GM12878 (cell line): ENCODE data around the gene APOBEC2. TPM values are rescaled to one million over a fixed set of nuclear protein-coding genes. Genes with fewer than 3 reads are reported as not detected.

ENCODE experiments used
- BACH1 ChIP-seq: fragments of 450-650 bp; IDR thresholded peaks from 2 replicates; pipeline ENCODE4 v1.6.1; 2017; ENCODE audit warnings: mild to moderate bottlenecking, borderline replicate concordance
- BHLHE40 ChIP-seq, 2 experiments: fragments of 450-650 bp in 1 of 2; IDR thresholded peaks; 2 replicates each; pipeline ENCODE4 v1.6.1; 2011 to 2017; ENCODE audit warnings: low read depth in 2 of 2, borderline replicate concordance in 1 of 2, improper control_type of control experiment in 1 of 2, low read length in 1 of 2, mild to moderate bottlenecking in 1 of 2
- EGR1 ChIP-seq, 2 experiments: IDR thresholded peaks; 1 replicate in 1 of 2; 2 replicates in 1 of 2; pipeline ENCODE4 v1.6.1; 2011 to 2012; ENCODE audit warnings: low read depth in 2 of 2, low read length in 2 of 2, borderline replicate concordance in 1 of 2, mild to moderate bottlenecking in 1 of 2, moderate library complexity in 1 of 2
- EP300 ChIP-seq, 2 experiments: fragments of 150-350 bp in 1 of 2; IDR thresholded peaks; 2 replicates each; pipeline ENCODE4 v1.6.1; 2011 to 2012; ENCODE audit warnings: low read depth in 2 of 2, low read length in 2 of 2, borderline replicate concordance in 1 of 2, improper control_type of control experiment in 1 of 2, inconsistent platforms in 1 of 2; ENCODE audit not compliant: control insufficient read depth in 1 of 2
- KDM1A ChIP-seq: fragments of 200-600 bp; sonication (generic); IDR thresholded peaks from 2 replicates; pipeline ENCODE4 v1.6.1; 2016; ENCODE audit warnings: borderline replicate concordance
- MAX ChIP-seq: IDR thresholded peaks from 2 replicates; pipeline ENCODE4 v1.6.1; 2012; ENCODE audit warnings: low read depth, low read length, improper control_type of control experiment
- RB1 ChIP-seq: fragments of 450-650 bp; formaldehyde crosslinking; IDR thresholded peaks from 2 replicates; pipeline ENCODE4 v1.6.1; 2017; ENCODE audit warnings: mild to moderate bottlenecking, borderline replicate concordance
- SKIL ChIP-seq: fragments of 450-650 bp; IDR thresholded peaks from 2 replicates; pipeline ENCODE4 v1.6.1; 2017; ENCODE audit warnings: mild to moderate bottlenecking, low read depth, inconsistent platforms; ENCODE audit not compliant: poor library complexity, severe bottlenecking
- SREBF1 ChIP-seq: IDR thresholded peaks from 2 replicates; pipeline ENCODE4 v1.6.1; 2012; ENCODE audit warnings: mild to moderate bottlenecking, low read length
- SUZ12 ChIP-seq: fragments of 200-600 bp; sonication (generic); IDR thresholded peaks from one replicate; pipeline ENCODE4 v1.6.1; 2018; ENCODE audit warnings: antibody characterized with exemption, mild to moderate bottlenecking; ENCODE audit not compliant: unreplicated experiment
- TAF1 ChIP-seq: IDR thresholded peaks from 2 replicates; pipeline ENCODE4 v1.6.1; 2011; ENCODE audit warnings: mild to moderate bottlenecking, low read depth, low read length, borderline replicate concordance
- YY1 ChIP-seq: IDR thresholded peaks from 2 replicates; pipeline ENCODE4 v1.6.1; 2011; ENCODE audit warnings: low read depth, mild to moderate bottlenecking, low read length
- ZNF384 ChIP-seq: IDR thresholded peaks from 2 replicates; pipeline ENCODE4 v1.6.1; 2012; ENCODE audit warnings: low read depth, mild to moderate bottlenecking, low read length, improper control_type of control experiment, borderline replicate concordance
- polyA plus RNA-seq, 11 experiments: library from polyadenylated mRNA; depleted of rRNA in 4 of 11; unstranded in 6 of 11; stranded (reverse) in 5 of 11; fragments of >200 nt; fragmentation: Nextera tagmentation in 4 of 11; fragmentation: Illumina TruSeq in 1 of 11; extraction: Ambion mirVana in 4 of 11; extraction: Trizol in 1 of 11; gene quantifications; 1 replicate in 1 of 11; 2 replicates in 10 of 11; pipeline versions ENCODE4 v1.2.1 to v1.2.3, GENCODE V29; 2011 to 2016; ENCODE audit warnings: inconsistent platforms in 2 of 11, missing spikeins in 2 of 11, low read depth in 1 of 11
- total RNA-seq, 4 experiments: library from RNA; depleted of rRNA in 3 of 4; stranded (reverse); fragments of >200 nt in 3 of 4; fragmentation: Illumina TruSeq in 1 of 4; extraction: Trizol in 1 of 4; gene quantifications; 2 replicates each; pipeline versions ENCODE4 v1.2.1 to v1.2.3, GENCODE V29; 2013 to 2021
- TF ChIP-seq, protein P1 (sequence below): IDR thresholded peaks from 2 replicates; pipeline ENCODE4 v1.6.1; 2012; ENCODE audit warnings: improper control_type of control experiment, low read depth, low read length; ENCODE audit not compliant: insufficient replicate concordance
- TF ChIP-seq, protein P2 (sequence below), 3 experiments: IDR thresholded peaks in 2 of 3; conservative IDR thresholded peaks in 1 of 3; 2 replicates each; pipeline ENCODE4 v1.5.1; 2011; ENCODE audit warnings: low read depth in 3 of 3, low read length in 3 of 3, mild to moderate bottlenecking in 3 of 3, control low read depth in 2 of 3, moderate library complexity in 2 of 3, inconsistent platforms in 1 of 3, mixed read lengths in 1 of 3; ENCODE audit not compliant: control insufficient read depth in 2 of 3, insufficient read depth in 1 of 3; ENCODE audit errors: extremely low read depth in 1 of 3
- TF ChIP-seq, protein P3 (sequence below): fragments of 150-350 bp; IDR thresholded peaks from 2 replicates; pipeline ENCODE4 v1.6.1; 2014; ENCODE audit warnings: mild to moderate bottlenecking, low read depth, low read length

Gene APOBEC2
- total and polyA plus RNA-seq, 10 of the 15 experiments (the other 5 are each of a cell fraction or from before 2014, with no cell fraction given) = 0.11 to 1.4 (median 0.87) TPM; not detected in 6

DNA sequence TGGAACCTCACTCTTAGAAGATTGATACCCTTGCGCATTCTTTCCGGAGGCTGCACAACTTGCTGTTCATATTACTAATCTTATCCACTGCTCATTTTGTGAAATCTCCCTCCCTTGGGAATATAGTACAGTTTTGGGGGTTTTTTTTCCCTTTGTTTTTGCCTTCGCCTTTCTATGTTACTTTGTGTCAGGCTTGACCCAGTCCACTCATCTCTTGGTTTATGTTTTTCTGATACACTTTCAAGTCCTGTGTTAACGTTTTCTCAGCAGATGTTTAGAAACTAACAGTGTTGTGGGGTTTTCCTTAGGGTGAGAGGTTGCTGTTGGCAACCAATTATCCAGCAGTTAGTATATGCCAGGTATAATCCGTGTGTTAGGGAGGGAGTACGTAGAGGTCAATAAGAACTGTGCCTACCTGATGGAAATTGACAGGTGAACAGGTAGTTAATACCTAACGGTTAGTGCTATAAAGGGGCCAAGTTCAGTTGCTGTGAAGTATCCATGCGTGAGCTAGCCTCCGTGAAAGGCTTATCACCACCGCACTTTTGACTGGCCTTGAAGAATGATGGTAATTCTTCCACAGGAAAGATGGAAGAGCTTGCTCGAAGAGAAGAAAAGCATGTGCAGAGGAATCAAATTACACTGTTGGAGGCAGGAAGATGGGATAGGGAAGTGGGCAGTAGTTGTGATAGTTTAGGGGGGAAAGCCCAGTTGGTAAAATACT, 21.1 kb downstream of the APOBEC2 start (continued):
- TF ChIP-seq EGR1 (IDR thresholded peaks at IDR 0.05; ENCODE audit: borderline replicate concordance in 1 of 2, low read depth in 2 of 2, low read length in 2 of 2) = no peak
- TF ChIP-seq, protein P1, sequence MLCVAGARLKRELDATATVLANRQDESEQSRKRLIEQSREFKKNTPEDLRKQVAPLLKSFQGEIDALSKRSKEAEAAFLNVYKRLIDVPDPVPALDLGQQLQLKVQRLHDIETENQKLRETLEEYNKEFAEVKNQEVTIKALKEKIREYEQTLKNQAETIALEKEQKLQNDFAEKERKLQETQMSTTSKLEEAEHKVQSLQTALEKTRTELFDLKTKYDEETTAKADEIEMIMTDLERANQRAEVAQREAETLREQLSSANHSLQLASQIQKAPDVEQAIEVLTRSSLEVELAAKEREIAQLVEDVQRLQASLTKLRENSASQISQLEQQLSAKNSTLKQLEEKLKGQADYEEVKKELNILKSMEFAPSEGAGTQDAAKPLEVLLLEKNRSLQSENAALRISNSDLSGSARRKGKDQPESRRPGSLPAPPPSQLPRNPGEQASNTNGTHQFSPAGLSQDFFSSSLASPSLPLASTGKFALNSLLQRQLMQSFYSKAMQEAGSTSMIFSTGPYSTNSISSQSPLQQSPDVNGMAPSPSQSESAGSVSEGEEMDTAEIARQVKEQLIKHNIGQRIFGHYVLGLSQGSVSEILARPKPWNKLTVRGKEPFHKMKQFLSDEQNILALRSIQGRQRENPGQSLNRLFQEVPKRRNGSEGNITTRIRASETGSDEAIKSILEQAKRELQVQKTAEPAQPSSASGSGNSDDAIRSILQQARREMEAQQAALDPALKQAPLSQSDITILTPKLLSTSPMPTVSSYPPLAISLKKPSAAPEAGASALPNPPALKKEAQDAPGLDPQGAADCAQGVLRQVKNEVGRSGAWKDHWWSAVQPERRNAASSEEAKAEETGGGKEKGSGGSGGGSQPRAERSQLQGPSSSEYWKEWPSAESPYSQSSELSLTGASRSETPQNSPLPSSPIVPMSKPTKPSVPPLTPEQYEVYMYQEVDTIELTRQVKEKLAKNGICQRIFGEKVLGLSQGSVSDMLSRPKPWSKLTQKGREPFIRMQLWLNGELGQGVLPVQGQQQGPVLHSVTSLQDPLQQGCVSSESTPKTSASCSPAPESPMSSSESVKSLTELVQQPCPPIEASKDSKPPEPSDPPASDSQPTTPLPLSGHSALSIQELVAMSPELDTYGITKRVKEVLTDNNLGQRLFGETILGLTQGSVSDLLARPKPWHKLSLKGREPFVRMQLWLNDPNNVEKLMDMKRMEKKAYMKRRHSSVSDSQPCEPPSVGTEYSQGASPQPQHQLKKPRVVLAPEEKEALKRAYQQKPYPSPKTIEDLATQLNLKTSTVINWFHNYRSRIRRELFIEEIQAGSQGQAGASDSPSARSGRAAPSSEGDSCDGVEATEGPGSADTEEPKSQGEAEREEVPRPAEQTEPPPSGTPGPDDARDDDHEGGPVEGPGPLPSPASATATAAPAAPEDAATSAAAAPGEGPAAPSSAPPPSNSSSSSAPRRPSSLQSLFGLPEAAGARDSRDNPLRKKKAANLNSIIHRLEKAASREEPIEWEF = no peak
- TF ChIP-seq MAX = no peak
- no peak for TF ChIP-seq ZNF384
- no peak for TF ChIP-seq YY1
- no peak for TF ChIP-seq RB1
- TF ChIP-seq SKIL = no peak
- TF ChIP-seq KDM1A = no peak
- TF ChIP-seq, protein P2, sequence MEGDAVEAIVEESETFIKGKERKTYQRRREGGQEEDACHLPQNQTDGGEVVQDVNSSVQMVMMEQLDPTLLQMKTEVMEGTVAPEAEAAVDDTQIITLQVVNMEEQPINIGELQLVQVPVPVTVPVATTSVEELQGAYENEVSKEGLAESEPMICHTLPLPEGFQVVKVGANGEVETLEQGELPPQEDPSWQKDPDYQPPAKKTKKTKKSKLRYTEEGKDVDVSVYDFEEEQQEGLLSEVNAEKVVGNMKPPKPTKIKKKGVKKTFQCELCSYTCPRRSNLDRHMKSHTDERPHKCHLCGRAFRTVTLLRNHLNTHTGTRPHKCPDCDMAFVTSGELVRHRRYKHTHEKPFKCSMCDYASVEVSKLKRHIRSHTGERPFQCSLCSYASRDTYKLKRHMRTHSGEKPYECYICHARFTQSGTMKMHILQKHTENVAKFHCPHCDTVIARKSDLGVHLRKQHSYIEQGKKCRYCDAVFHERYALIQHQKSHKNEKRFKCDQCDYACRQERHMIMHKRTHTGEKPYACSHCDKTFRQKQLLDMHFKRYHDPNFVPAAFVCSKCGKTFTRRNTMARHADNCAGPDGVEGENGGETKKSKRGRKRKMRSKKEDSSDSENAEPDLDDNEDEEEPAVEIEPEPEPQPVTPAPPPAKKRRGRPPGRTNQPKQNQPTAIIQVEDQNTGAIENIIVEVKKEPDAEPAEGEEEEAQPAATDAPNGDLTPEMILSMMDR (IDR thresholded peaks at IDR 0.05 in 2 of 3, conservative IDR thresholded peaks at IDR 0.05 in 1 of 3; ENCODE audit: control insufficient read depth in 2 of 3, extremely low read depth in 1 of 3, insufficient read depth in 1 of 3, low read depth in 3 of 3, low read length in 3 of 3) = no peak
- TF ChIP-seq SREBF1 = no peak
- no peak for TF ChIP-seq TAF1
- TF ChIP-seq SUZ12 = no peak
- no peak for TF ChIP-seq BACH1
- TF ChIP-seq, protein P3, sequence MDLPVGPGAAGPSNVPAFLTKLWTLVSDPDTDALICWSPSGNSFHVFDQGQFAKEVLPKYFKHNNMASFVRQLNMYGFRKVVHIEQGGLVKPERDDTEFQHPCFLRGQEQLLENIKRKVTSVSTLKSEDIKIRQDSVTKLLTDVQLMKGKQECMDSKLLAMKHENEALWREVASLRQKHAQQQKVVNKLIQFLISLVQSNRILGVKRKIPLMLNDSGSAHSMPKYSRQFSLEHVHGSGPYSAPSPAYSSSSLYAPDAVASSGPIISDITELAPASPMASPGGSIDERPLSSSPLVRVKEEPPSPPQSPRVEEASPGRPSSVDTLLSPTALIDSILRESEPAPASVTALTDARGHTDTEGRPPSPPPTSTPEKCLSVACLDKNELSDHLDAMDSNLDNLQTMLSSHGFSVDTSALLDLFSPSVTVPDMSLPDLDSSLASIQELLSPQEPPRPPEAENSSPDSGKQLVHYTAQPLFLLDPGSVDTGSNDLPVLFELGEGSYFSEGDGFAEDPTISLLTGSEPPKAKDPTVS = no peak
- no peak for TF ChIP-seq BHLHE40 (IDR thresholded peaks at IDR 0.05; ENCODE audit: borderline replicate concordance in 1 of 2, low read depth in 2 of 2, low read length in 1 of 2)
- TF ChIP-seq EP300 (IDR thresholded peaks at IDR 0.05; ENCODE audit: borderline replicate concordance in 1 of 2, control insufficient read depth in 1 of 2, low read depth in 2 of 2, low read length in 2 of 2) = 0 out of 4 replicates have a peak, but pooled peaks of 1 of the 2 experiments have one; percentile 13
